Measurements from ENCODE around the gene PRMT6.

GRCh38 chr1:107096690-107097089, 40.2 kb downstream of the PRMT6 start:
- no peak for TF ChIP-seq POLR2A (IDR thresholded peaks at IDR 0.05; ENCODE audit: low read depth, low read length)
- TF ChIP-seq CTCF (IDR thresholded peaks at IDR 0.05; ENCODE audit: extremely low read depth in 1 of 2, insufficient read depth in 1 of 2, low read depth in 1 of 2, low read length in 2 of 2) = no peak
- no peak for TF ChIP-seq MAX (IDR thresholded peaks at IDR 0.05; ENCODE audit: insufficient read depth, insufficient read length)
- no peak for TF ChIP-seq POLR2AphosphoS5 (IDR thresholded peaks at IDR 0.05; ENCODE audit: insufficient read depth, low read depth, low read length)
- no peak for TF ChIP-seq GATA2 (IDR thresholded peaks at IDR 0.05; ENCODE audit: insufficient read depth, insufficient read length, low read depth, low read length)

Measured in endothelial cell of umbilical vein (primary cell).